H1 (cell line): ENCODE data around the gene UNC5B. TPM values are rescaled to one million over a fixed set of nuclear protein-coding genes. Genes with fewer than 3 reads are reported as not detected.

ENCODE experiments used
- BCL11A ChIP-seq, 2 experiments: IDR thresholded peaks; one replicate each; pipeline ENCODE4 v1.6.1; 2011; ENCODE audit warnings: low read depth in 2 of 2, low read length in 2 of 2, mild to moderate bottlenecking in 2 of 2
- CBX5 ChIP-seq: fragments of 300-800, 300-1000 bp; sonication (generic); IDR thresholded peaks from 2 replicates; pipeline ENCODE4 v1.7.1; 2016; ENCODE audit warnings: antibody characterized with exemption, low read length, low read depth
- CHD2 ChIP-seq: IDR thresholded peaks from 2 replicates; pipeline ENCODE4 v1.6.1; 2012; ENCODE audit warnings: low read length, improper control_type of control experiment
- CREB1 ChIP-seq: IDR thresholded peaks from 2 replicates; pipeline ENCODE4 v1.6.1; 2012; ENCODE audit warnings: inconsistent platforms
- CTBP2 ChIP-seq: IDR thresholded peaks from 2 replicates; pipeline ENCODE4 v1.7.0; 2011; ENCODE audit warnings: borderline replicate concordance, mild to moderate bottlenecking, moderate library complexity, mixed read lengths, low read length; ENCODE audit not compliant: insufficient read depth, insufficient read length
- GTF2F1 ChIP-seq: IDR thresholded peaks from 2 replicates; pipeline ENCODE4 v1.6.1; 2012; ENCODE audit warnings: low read depth, low read length, improper control_type of control experiment, borderline replicate concordance
- JUN ChIP-seq: IDR thresholded peaks from 2 replicates; pipeline ENCODE4 v1.6.1; 2011; ENCODE audit warnings: low read depth, mild to moderate bottlenecking, improper control_type of control experiment, low read length
- MAX ChIP-seq: IDR thresholded peaks from 2 replicates; pipeline ENCODE4 v1.6.1; 2012; ENCODE audit warnings: inconsistent platforms
- RXRA ChIP-seq: IDR thresholded peaks from 2 replicates; pipeline ENCODE4 v1.6.1; 2011; ENCODE audit warnings: low read depth, mild to moderate bottlenecking, low read length, moderate library complexity; ENCODE audit not compliant: insufficient read depth
- SP4 ChIP-seq: IDR thresholded peaks from 2 replicates; pipeline ENCODE4 v1.6.1; 2012; ENCODE audit warnings: low read length, inconsistent platforms
- TEAD4 ChIP-seq: IDR thresholded peaks from 2 replicates; pipeline ENCODE4 v1.6.1; 2012; ENCODE audit warnings: low read depth, low read length, inconsistent platforms, mixed read lengths
- polyA plus RNA-seq, 7 experiments: library from polyadenylated mRNA; depleted of rRNA in 3 of 7; stranded (reverse) in 5 of 7; unstranded in 2 of 7; fragments of >200 nt in 5 of 7; fragments of 200-250 nt in 2 of 7; gene quantifications; 1 replicate in 5 of 7; 2 replicates in 1 of 7; 4 replicates in 1 of 7; pipeline versions ENCODE4 v1.2.1 to v1.2.3, GENCODE V29; 2011 to 2013; ENCODE audit warnings: missing spikeins in 2 of 7, mixed read lengths in 2 of 7
- total RNA-seq: library from RNA; stranded (reverse); fragmentation: NEBNext Ultra II Directional; extraction: Animal tissue kit (Norgen Biotek cat#: 25700); gene quantifications from 2 replicates; pipeline ENCODE4 v1.2.1, GENCODE V29; 2021

UNC5B gene
- total and polyA plus RNA-seq, 2 of the 8 experiments (the other 6 are each of a cell fraction or from before 2014, with no cell fraction given) = 27.9 to 31.8 TPM

GRCh38 chr10:71344154-71344925 is 132.0 kb downstream of the UNC5B start (continued):
- TF ChIP-seq CHD2 (no peak), SP4 (no peak), JUN (no peak), MAX (no peak; the same call in 1 of the 2 replicates), GTF2F1 (no peak), CREB1 (no peak; the same call in 1 of the 2 replicates), CTBP2 (peak; percentile 30), TEAD4 (peak; percentile 13; the same call in 1 of the 2 replicates), CBX5 (no peak), RXRA (no peak), BCL11A (IDR thresholded peaks at IDR 0.05; ENCODE audit: low read depth in 2 of 2, low read length in 2 of 2) (no peak)
